Epithelial cell of prostate (primary cell): ENCODE measurements around the gene DEFB132.

Experiments
- DNase-seq: peaks from one replicate; pipeline ENCODE4 v3.0.0-alpha.2; 2011; ENCODE audit warnings: low read depth, low spot score
- H3K27ac ChIP-seq: fragments of 450-650 bp; 2 replicates; pipeline ENCODE4 v1.5.1; 2017; ENCODE audit warnings: mild to moderate bottlenecking

DEFB132 gene

DNA sequence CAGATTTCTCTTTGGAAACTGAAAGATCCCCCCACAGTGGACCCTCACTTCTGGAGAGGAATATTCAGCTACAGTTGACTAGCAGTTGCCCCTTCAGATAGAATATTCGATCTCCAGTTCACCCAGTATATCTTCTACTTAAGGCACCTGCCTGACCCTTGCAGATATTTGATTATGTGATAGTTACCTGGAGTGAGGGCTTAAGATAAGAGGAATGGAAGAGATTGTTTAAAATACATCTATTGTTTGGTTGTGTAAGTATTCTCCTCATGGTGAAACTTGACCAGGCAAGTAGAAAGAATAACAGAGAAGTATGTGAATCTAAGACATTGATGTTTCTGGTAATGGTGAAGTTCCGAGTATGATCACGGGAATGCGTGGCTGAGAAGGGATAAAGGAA, 38.3 kb downstream of the DEFB132 start:
- H3K27ac ChIP-seq, result no peak overlapping the region
- no peak for DNase-seq

DNA sequence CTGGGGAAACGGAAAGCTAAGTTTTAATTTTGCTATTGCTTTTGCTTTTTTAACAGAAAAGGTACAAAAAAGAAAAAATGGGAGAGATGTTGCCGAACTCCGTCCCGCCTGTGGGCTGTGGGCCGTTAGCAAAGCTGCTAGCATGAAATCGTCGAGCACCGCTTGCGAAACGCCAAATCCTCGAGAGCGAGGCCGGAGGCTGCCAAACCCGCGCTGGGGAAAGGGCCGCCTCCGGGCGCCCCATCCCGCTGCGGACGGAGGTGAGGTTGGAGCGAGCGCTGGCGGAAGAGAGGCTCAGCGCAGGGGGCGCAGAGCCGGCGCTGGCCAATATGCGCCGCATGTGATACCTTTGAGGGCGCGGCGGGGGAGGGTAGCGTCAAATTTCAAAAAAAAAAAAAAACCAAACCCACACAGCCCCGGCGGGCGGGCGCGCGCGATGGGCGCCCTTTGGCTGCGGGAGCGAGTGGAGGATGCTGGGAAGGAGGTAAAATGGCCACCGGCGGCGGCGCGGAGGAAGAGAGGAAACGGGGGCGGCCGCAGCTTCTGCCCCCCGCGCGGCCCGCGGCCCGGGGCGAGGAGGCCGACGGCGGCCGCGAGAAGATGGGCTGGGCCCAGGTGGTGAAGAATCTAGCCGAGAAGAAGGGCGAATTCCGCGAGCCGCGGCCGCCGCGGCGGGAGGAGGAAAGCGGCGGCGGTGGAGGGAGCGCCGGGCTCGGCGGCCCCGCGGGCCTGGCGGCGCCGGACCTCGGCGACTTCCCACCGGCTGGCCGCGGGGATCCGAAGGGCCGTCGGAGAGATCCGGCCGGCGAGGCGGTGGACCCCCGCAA, 39.8 kb downstream of the DEFB132 start, which contains the start of gene ZCCHC3:
Gene ZCCHC3 (plus strand): TSS at position 473 of the 827 bp plus-strand sequence. CDS start 17 bp downstream, at position 490.
- peak within 1 kb of the TSS; percentile 96 for H3K27ac ChIP-seq
- no peak for DNase-seq

- DNase-seq, result no peak
- peak overlapping the region; percentile 96 for H3K27ac ChIP-seq
Measured at GRCh38 chr20:297925-298775, 40.6 kb downstream of the DEFB132 start.

DNA sequence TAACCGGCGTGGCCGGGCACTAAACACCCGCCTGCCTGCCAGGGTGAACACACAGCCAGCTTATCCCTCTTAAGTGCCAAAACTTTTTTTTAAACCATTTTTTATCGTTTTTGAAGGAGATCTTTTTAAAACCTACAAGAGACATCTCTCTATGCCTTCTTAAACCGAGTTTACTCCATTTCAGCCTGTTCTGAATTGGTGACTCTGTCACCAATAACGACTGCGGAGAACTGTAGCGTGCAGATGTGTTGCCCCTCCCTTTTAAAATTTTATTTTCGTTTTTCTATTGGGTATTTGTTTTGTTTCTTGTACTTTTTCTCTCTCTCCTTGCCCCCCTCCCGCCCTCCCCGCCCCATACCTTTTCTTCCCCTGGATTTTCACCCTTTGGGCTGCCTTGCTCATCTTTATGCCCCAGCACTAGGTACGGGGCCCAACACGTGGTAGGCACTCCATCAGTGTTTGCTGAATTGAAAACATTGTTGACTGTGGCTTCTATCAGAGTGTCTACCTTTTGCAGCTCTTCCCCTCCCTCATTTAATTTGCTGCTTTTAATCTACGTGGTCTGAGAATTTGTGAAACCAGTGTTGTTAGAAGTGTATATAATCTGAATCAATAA, 41.4 kb downstream of the DEFB132 start:
- peak overlapping the region; percentile 96 for H3K27ac ChIP-seq
- no peak for DNase-seq

DNA sequence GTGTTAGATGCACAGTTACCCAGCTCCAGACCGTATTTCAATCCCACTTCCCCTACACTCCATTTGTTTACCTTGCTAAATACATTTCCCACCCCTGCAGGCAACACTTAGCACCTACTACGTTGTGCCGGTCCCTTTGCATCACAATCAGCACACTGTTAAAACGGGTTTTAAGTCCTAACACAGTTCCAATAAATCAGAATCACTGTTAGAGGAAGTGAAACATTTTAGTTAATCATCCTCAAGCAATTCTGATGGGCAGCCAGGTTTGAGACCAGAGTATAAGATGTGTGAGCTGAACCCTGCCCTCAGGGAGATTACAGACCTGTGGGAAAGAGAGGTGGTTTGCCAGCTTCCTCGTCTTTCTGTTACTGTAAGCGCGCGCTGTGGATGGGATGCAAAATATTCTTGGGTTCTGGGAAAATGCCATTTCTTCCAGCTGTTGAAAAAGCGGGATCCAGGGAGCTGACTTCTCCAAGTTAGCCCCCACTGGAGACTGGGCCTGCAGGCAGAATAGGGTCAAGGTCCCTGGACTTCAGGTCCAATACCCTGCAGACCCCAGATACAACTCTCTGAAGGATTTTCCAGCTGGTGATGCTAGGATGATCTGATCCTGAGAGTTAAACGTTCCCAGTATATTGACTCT, 42.9 kb downstream of the DEFB132 start:
- DNase-seq, result no peak
- no peak overlapping the region for H3K27ac ChIP-seq

- no peak overlapping the region for H3K27ac ChIP-seq
- no peak for DNase-seq
Measured at GRCh38 chr20:301886-302848, 44.6 kb downstream of the DEFB132 start.

- DNase-seq, result no peak
- H3K27ac ChIP-seq, result no peak overlapping the region
Measured at GRCh38 chr20:305745-306144, 48.2 kb downstream of the DEFB132 start.

GRCh38 chr20:308427-309038, 51.0 kb downstream of the DEFB132 start:
- no peak for DNase-seq
- peak overlapping the region; percentile 67 for H3K27ac ChIP-seq

DNA sequence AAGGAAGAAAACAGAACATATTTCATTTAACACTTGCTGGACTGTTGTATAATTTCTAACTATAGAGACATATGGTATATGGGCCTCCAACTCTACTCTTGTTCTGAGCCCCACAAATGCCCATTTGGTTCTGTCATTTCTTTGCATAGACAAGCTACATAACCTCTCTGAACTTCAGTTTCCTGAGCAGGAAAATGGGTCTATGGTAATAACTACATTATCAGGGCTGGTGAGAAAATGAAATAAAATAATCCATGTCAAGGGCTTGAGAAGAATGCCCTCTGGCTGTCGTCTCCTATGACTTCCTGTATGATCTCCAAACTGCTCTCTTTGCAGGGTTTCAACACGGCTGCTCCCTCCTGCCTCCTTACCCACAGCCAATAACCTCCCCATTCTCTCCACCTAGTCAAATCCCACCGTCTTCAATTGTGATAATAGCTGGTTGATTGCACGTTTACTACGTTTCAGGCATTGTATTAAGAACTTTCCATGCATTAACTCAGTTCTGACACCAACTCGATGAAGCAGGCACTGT, 51.8 kb downstream of the DEFB132 start:
- peak overlapping the region; percentile 67 for H3K27ac ChIP-seq
- DNase-seq, result no peak

- peak overlapping the region; percentile 67 for H3K27ac ChIP-seq
- DNase-seq, result no peak
Measured at GRCh38 chr20:309841-310644, 52.5 kb downstream of the DEFB132 start.

DNA sequence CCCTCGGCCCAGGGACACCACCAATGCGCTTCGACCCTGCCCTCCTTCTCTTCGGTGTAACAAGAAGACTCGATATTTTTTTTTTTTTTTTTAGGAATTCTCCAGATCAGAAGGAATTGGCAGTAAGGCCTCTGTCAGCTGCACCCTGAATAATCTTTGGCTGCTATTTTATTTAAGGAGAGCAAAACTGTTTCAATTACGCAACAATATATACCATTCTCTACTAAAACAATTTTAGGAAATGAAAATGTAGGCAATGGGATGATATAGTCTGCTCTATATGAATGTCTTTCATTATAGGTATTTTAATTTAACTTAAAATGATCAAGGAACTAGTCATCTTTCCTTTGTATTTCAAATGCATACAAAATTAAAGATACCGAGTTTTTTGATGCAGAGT, 53.1 kb downstream of the DEFB132 start:
- H3K27ac ChIP-seq, result peak overlapping the region; percentile 67
- DNase-seq, result no peak
